ENCODE results near the gene RARA.

RARA gene

GRCh38 chr17:40327735-40328385, 18.9 kb downstream of the RARA start:
- DNase-seq (ENCODE audit: low read depth, low spot score) = no peak

- DNase-seq (ENCODE audit: low read depth, low spot score) = no peak
These were observed 19.4 kb downstream of the RARA start for GRCh38 chr17:40328386-40328766.

- DNase-seq (ENCODE audit: low read depth, low spot score) = no peak
These were observed 21.1 kb downstream of the RARA start for GRCh38 chr17:40329839-40330794.

GRCh38 chr17:40330850-40331470, 22.0 kb downstream of the RARA start:
- DNase-seq (ENCODE audit: low read depth, low spot score) = no peak

GRCh38 chr17:40331743-40332641, 23.0 kb downstream of the RARA start:
- no peak for DNase-seq (ENCODE audit: low read depth, low spot score)

- no peak for DNase-seq (ENCODE audit: low read depth, low spot score)
These were observed 24.9 kb downstream of the RARA start for GRCh38 chr17:40333781-40334448.

GRCh38 chr17:40335620-40336019, 26.6 kb downstream of the RARA start:
- DNase-seq (ENCODE audit: low read depth, low spot score) = no peak

GRCh38 chr17:40337351-40337750, 28.4 kb downstream of the RARA start:
- DNase-seq (ENCODE audit: low read depth, low spot score) = no peak

GRCh38 chr17:40338058-40338457, 29.1 kb downstream of the RARA start:
- no peak for DNase-seq (ENCODE audit: low read depth, low spot score)

- DNase-seq (ENCODE audit: low read depth, low spot score) = no peak
These were observed 30.1 kb downstream of the RARA start for GRCh38 chr17:40338941-40339649.

GRCh38 chr17:40340327-40340726, 31.3 kb downstream of the RARA start:
- no peak for DNase-seq (ENCODE audit: low read depth, low spot score)

GRCh38 chr17:40340880-40341807, 32.2 kb downstream of the RARA start:
- peak; percentile 74 for DNase-seq (ENCODE audit: low read depth, low spot score)

- no peak for DNase-seq (ENCODE audit: low read depth, low spot score)
These were observed 33.0 kb downstream of the RARA start for GRCh38 chr17:40341808-40342503.

GRCh38 chr17:40342504-40343218, 33.7 kb downstream of the RARA start:
- DNase-seq (ENCODE audit: low read depth, low spot score) = no peak

GRCh38 chr17:40343219-40344119, 34.5 kb downstream of the RARA start:
- no peak for DNase-seq (ENCODE audit: low read depth, low spot score)

- DNase-seq (ENCODE audit: low read depth, low spot score) = no peak
These were observed 35.6 kb downstream of the RARA start for GRCh38 chr17:40344421-40345160.

All from activated CD4-positive, CD25-positive, alpha-beta regulatory T cell treated with anti-CD3 and anti-CD28 coated beads, Interleukin-2, amount 50 U/mL, for 16 hours (primary cell).